Stimulated activated CD4-positive, alpha-beta T cell treated with anti-CD3 and anti-CD28 coated beads, Interleukin-1b, Interleukin-23, amount 100 ng/mL, for 48 hours (primary cell): ENCODE measurements around the gene NRP2.

Experiments
- DNase-seq: peaks from one replicate; pipeline ENCODE4 v3.0.0-alpha.2; 2020

The NRP2 gene

DNA sequence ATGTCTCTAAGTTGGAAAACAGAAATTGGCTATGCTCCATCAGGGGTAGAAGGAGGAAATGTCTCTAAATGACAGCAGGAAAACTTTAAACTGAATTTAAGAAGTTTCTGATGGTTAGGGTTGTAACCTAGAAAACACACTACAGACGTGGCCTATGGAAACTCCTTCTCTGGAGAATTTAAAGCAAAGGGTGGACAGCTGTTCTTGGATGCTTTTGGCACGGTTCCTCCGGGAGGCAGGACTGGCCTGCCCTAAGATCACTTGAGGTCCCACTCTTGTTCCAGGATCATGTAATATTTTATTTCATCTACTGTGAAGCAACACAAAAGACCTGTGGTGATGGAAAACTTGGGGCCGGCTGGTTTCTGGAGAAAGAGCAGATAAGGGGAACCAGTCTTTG, 77.0 kb downstream of the NRP2 start:
- no peak for DNase-seq

DNA sequence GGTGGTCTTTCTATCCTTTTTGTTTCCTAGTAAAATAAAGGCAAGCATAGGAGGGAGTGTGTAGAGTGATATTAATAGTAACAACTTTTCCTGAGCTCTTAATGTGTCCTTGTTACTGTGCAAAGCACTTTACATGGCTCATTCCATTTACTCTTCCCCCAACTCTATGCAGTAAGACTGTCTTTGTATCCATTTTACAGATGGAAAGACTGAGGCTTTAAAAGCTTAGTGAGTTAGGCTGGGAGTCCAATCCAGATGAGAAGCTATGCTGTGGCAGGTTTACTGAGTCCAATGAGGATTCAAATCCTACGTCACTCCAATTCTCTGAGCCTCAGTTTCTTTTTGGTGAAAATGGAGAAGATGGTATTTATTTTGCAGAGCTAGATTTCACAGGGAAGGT, 77.4 kb downstream of the NRP2 start:
- no peak for DNase-seq

DNA sequence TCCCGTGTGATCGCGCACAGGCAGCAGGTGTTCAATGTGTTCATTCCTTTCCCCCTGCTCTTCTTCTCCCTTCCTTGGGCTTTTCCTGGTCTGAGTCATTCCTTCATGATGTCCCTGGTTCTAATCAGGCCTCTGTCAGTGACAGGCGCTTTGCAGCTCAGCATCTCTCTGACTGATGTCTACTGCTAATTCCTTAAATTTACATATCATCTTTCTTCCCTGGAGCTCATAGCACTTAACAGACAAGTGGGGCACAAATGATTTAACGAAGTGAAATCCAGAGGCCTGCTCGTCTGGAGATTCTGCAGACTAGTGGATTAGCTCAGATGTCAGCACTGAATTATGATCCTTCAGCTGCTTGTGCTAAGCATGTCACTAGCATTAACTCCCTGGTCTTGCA, 77.9 kb downstream of the NRP2 start:
- DNase-seq = no peak

DNA sequence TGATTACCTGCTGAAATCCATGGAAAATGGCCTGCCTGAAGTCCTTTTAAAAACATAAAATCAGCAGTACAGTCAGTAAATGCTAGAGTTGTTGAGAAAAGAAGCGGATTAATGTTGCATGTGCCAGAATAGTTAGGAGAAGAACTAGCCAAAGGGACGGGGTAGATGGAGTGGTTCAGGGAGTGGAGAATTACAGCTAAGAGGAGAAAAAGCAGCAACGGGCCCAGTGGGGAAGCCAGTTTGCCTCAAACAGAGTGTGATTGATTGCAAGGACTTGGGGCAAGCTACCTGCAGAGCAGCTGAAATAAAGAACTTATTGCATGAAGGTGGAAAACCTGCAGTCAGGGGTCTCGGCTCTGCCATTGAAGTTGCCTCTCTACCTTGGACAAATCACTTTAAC, 79.1 kb downstream of the NRP2 start:
- DNase-seq = no peak

DNA sequence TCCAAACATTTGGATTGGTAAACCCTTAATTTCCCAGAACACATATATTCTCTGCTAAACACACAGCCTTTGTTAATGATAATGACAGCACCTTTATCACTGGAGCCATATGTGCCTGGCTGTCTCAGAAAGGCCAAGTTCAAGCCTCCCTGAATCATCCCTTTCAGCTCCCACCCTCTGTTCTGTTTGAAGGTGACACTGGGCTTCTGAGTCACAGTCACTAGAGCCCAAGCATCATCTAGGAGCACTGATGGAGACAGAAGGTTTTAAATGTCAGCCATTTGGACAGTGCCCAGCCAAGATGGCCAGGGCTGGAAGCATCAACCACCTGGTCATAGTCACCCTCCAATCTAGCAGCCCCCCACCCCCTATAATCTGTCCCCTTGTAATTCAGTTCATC, 80.6 kb downstream of the NRP2 start:
- DNase-seq = no peak

DNA sequence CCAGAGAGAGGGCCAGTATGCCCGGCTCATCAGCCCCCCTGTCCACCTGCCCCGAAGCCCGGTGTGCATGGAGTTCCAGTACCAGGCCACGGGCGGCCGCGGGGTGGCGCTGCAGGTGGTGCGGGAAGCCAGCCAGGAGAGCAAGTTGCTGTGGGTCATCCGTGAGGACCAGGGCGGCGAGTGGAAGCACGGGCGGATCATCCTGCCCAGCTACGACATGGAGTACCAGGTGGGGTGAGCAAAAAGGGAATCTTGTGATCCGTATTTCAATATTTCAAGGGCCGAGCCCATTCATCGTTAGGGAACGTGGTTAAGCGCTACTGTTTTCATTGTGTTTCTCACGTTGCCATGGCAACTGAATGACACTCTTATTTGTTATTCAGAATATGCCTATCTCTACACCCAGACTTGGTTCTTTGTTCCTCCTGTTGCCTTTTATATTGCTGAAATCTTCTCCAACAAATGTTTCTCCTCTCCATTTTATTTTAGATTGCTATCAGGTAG, 81.5 kb downstream of the NRP2 start:
- DNase-seq = peak; percentile 21

DNA sequence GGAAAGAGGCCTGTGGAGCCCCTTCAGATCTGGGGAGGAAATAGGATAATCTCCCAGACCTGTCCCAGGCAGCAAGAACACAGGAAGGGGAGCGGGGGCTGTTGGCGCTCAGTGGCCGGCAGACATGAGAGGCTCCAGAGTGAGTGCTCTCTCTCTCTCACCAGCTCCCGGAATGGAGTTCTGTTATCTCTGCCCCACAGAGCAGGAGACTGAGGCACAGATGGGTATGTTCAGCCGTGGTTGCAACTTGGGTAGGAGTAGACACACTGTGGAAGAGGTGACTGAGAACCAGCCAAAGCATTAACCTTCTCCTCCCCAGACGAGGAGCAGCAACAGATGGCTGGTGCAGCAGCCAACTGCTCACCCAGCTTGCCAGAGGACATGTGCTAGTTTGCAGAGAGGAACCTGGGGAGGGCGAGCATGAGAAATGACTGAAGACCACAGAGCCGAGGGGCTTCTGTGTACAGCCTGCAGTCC, 82.0 kb downstream of the NRP2 start:
- no peak for DNase-seq

DNA sequence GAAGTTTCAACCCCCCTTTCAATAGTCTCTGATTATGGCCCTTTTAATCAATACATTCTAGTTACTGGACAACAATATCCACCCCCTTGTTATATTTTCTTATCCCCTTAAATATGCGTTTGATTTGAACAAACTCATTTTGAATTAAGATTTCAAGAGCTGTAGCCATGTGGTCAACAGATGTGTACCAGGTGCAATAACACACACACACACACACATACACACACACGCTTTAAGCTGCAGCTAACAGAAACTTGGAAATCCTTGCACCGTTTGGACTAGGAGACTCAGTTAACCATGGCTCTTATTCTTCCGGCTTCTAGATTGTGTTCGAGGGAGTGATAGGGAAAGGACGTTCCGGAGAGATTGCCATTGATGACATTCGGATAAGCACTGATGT, 82.8 kb downstream of the NRP2 start:
- no peak for DNase-seq

DNA sequence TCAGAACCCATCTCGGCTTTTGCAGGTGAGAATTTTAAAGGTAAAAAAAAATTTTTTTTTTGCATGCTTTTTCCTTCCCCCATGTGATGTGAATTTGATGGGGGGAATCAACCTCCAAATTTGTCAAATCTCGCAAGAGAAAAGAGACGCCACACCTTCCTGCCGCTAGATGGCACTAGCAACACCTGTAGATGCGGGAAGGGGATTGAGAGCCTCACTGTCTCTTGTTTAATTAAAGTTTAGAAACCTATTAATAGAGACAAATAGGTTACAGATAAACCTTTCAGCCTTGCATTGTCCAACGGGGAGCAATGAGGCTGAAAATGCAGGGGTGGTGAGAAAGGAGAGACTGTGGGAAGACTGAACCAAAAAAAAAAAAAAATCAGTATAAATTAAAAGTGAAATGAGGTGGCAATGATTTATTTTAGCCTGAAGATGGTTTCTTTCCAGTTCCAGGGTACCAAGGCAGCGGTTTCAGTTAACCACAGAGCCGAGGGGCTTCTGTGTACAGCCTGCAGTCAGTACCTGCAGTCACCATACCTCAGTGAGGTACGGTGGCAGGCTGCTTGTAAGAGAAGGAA, 84.6 kb downstream of the NRP2 start:
- peak; percentile 37 for DNase-seq

DNA sequence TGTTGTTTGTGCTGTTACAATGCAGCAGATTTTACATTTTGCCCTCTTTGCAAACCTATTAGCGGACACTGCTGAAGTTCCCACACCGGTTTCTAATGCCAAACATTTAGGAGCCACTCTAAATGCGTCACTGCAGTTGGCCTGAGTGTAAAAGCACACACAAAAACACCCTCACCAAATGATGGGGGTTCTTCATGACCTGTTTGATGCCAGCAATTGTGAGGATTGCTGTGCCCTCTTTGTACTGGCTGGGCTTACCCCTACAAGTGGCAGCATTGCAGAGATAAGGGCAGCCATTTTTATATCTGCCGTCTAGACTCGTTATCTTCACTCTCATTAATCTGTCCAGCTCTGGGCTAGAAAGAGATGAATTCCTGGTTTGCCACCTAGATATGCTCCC, 85.3 kb downstream of the NRP2 start:
- no peak for DNase-seq

DNA sequence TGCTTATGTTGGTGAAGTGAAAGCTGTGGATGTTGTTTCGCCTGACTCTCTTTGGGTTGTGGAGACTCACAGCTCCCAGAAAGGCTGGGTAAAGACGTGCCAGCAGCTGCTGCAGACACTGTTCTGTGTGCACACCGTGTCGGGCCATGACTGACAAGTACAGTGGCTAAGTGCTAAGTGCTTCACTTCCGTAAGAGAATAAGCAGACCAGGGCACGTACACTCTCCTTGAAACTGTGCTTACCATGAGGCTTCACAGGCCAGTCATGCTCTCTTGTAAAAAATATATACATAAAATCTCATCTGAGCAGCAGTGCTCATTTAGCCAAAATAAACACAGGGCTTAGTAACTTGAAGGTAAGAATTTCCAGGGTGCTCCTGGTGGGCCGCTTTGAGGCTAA, 86.0 kb downstream of the NRP2 start:
- no peak for DNase-seq

DNA sequence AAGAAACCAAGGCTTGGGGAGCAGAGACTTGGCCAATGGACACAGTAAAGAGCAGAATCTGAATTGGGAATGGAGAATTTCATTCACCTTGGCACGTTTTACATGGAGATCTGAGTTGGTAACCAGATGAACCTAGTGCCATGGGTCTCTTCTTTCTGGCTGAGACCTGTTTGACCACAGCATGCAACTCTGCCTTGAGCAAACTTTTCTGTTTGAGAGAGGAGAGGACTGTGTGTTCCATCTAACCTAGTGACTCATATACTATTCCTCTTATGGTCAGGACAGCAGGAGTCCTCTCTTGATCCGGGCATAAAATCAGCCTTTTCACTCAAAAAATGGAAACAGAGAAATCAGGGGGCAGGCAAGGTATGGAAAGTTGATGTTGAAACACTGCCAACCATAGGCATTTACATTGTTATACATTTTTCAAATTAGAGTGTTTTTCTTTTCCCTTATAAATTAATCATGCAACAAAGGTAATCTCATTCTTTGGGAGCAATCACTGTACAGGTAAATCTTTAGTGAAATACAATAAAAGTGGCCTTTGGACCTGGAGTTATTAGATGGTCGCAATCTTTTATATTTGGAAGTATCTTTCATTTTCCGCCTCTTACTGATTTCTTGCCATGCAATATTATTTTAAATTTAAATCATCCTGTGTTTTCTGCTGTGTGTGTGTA, 86.7 kb downstream of the NRP2 start:
- DNase-seq = no peak

DNA sequence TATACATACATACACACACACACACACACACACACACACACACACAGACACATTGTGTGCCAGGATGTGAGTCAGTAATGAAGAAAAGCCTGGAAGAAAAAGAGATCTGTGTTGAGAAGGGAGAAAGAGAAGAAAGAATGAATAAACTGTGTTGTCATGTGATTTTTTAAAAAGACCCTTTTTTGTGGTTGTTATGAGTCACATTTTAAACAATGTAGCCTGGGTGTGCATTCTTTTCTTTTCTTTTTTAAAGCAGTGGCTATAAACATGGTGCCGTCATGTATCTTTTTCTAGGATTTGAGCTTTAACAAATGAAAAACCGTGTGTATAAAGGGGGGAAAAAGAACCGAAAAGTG, 87.2 kb downstream of the NRP2 start:
- DNase-seq = no peak

DNA sequence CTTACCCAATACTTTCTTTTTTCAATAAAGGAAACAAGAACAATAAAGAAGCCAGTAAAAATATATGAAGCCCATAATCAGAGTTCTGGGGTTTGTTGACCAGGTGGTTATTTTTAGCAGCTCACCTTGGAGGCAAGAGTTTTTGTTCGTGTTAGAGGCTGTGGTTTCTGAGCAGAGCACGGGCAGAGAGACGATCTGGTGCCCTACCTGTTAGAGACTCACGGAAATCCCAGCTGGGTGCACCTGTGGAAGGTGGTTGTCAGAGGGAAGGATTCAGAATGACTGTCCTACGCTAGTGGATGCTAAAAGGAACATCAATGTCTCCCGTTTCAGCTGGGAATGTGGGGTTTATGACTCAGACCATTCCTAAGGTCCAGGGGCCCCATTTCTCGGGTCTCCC, 87.6 kb downstream of the NRP2 start:
- no peak for DNase-seq

DNA sequence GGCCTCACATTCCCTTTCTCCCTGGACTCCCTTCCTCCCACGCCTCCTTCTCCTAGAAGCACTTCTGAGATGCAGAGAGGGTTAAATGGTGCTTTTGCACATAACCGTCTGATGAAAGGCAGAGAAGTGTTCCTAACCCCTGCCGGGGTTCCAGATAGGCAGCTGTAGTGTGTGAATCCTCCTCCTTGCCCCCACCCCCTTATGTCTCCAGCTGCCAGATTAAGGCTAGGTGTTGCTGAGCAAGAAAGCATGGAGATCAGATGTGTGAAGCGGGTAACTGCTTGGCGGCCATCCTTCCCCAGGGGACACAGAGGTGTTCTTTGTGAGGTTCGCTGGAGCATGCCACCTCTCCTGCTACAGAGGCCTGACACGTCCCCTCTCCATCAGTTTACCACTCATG, 88.3 kb downstream of the NRP2 start:
- no peak for DNase-seq

DNA sequence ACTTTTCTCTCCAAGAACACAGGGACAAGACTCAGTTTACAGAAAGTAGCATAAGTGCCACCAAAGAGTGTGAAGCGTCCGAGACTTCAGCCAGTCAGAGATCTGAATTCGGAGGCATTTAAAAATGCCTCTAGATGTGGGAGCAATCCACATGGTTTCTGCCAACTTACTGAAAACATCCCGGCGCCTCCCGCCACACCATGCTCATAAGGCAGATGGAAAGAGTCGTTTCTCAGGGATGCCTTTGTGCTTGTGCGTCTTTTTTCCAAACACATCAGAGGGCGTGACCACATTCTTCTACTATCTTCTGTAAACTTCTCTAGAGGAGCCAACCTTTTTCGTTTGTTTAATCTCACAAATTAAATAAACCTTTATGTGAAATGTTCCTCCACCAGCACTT, 88.7 kb downstream of the NRP2 start:
- DNase-seq = no peak

DNA sequence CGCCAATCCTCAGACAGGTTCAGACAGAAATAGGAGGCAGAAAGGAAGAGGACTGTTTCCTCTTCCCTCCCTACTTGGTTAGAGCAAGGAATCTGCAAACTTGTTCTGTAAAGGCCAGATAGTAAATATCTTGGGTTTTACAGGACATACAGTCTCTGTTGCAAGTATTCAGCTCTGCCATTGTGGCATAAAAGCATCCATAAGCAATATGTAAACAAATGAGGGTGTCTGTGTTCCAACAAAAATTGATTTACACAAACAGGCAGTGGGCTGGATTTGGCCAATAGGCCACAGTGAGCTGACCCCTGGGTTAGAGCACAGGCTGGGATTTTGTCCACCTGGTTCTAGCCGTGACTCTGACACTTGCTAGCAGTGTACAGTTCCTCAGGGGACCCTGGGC, 89.4 kb downstream of the NRP2 start:
- DNase-seq = no peak

DNA sequence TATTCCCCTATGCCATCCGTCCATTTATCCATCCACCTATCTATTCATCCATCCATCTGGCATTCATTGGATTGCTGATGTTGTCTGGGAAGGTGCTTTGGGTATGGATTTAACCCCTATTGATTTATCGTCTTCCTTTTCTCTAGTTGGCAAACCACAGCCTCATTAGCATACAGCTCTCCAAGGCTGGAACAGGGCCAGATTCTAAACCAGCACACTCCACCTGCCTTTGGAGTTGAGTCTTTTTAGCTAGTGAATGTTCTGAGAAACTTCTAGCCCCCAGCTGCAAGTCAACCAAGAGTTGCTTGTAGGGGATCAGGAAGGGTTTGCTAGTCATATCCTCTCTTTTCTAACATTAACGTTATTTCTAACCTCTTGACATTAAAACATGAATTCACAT, 90.7 kb downstream of the NRP2 start:
- no peak for DNase-seq

DNA sequence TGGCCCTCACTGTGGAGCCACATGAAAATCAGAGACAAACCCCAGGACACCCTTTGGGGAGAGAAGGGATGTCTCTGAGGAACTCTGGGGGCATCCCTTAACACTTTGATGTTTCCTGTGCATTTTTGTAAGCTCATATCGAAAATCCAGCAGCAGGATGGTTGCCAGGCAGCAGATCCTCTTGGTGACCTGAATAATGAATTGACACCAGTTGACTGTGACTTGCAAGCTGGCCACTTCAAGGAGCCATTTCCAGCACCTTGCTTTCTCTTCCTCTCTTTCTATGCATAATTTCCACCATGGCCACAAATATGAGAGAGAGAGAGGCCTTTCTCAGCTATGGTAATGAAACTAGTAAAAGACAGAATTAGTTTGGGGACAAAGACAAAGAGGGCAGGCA, 91.7 kb downstream of the NRP2 start:
- DNase-seq = no peak

DNA sequence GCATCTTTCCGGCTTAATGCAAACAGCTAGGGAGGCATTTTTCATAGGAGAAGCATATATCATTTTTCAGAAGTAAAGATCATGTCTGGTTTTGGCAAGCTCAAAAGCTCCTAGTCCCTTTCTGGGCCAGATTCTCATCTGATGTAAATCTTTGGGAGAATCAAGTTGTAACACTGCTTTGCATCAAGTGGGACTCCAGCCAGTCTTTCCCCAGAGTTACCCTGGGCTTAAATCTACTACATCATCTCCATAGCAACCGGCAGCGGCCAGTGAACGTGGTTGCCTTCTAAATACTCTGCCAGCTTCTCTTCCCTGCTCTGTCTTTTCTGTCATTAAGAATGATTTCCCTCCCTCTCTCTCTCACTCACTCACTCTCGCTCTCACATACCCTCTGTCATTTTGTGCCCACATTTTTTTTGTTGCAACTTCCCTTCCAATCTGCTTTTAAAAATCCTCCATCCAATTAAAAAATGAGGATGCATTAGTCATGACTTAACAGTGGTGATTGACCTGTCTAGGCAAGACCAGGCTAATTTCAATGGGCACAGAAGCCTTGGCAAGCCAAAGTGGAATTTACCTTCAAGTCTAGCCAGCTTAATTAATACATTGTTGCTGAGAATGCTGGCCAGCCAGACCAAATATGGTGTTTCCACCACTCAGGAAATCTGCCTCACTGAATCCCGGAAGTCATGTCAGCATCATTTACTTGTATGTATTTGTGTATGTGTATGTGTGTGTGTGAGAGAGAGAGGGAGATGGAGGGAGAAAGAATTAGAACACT, 93.0 kb downstream of the NRP2 start:
- no peak for DNase-seq

DNA sequence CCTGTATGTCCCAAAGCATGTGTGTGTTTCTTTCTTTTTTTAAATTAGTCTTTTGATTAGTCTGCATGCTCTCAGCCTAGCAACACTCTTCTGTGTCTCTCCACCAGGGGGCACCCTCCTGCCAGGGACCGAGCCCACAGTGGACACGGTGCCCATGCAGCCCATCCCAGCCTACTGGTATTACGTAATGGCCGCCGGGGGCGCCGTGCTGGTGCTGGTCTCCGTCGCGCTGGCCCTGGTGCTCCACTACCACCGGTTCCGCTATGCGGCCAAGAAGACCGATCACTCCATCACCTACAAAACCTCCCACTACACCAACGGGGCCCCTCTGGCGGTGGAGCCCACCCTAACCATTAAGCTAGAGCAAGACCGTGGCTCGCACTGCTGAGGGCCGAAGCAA, 93.8 kb downstream of the NRP2 start:
- DNase-seq = peak; percentile 47

DNA sequence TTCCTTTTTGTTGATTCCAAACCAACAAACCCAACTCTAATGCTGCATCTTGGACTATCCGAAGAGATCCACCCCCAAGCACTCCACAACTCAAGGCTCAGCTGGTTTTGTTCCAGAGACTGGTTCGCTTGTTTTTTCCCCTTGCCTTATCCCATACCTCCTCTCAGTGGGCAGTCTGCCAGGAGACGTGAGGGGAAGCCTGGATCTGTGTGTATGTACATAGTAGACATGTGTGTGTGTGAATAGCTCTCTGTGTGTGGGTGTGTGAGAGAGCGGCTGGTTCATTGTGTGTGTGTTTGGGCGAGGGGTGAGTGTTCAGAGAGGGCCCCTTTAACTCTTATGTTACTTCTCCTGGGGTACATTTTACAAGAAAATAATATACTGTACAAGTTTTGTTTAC, 94.4 kb downstream of the NRP2 start:
- no peak for DNase-seq

DNA sequence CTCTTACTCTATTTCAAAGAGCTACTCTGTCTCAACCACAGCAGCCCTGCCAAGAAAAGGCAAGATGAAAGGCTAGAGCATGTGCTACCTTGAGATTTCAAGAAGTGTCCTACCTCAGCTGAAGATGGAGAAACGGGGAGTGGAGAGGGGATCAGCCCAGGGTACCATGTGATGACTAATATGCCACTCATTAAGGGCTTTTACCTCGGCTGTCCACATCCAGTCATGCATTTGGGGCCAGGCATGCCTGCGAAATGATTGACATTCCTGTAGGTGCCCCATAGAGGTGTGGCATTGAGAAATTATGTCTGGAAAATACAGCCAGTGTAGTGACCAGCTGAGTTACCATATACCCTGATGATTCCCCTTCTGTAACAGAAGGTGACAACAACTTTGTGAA, 96.1 kb downstream of the NRP2 start:
- no peak for DNase-seq

DNA sequence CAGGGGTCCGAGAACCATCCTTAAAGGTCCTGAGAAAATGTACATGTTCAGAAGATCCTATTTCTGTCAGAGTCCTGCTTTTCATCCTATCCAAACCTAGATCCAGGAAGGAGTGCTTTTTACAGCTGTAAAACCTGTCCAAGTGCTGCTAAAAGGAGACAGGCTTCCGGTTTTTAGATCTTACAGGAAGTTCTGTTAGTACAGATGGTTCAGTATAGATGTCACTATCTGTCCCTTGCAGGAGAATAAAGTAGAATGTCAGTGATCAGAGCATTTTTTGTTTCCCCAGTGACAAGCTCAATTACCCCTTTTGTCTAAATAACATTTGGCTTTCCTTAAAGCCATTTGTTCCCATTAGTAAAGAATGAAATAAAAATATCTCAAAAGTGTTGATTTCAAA, 98.3 kb downstream of the NRP2 start:
- no peak for DNase-seq
